ENCODE data around the gene GPR148.

GPR148 gene

GRCh38 chr2:130754811-130755210 is 25.9 kb downstream of the GPR148 start:
- DNase-seq: no peak

- no peak for DNase-seq
Observed at GRCh38 chr2:130755256-130756052, 26.6 kb downstream of the GPR148 start, which contains the start of gene AMER3. Gene AMER3, plus strand, starts transcription at chr2:130755540. Its CDS starts 6,533 bp downstream, at chr2:130762073.

DNA sequence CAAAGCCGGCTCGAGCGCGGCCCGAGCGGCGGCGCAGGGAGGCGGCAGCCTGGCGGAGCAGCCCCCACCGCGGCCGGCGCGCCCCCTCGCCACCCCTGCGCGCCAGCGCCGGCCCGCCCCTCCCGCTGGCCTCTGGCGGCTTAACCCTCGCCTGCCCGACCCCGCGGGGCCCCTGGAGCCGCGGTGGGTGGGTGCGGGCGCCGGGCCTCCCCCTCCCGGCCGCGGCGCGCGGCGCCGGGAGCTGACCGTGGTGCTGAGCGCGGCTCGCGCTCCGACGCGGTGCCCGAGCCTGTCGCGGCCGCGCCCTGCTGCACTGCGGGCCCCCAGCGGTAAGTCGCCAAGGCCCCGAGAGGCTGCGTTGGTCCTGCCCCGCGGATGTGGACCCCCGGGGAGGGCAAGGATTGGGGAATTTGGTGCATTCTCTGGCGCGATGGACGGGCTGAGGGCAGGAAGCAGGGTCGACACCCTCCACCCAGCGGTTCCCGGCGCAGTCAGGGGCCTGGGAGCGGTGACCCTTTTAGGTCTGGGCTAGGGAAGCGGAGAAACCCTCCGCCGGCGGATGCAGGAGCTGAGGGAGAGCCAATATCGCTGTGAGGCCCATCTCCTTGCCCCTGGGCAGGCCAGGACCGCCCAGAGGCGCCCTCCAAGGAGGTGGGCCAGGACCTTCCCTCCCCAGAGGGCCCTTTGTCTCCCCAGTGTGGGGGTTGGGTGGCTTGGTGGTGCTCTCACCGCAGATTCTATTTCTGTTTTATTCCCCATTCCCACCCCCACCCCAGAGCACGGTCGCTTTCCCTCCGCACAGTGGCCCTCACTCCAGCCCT is 27.4 kb downstream of the GPR148 start:
- DNase-seq: no peak

DNA sequence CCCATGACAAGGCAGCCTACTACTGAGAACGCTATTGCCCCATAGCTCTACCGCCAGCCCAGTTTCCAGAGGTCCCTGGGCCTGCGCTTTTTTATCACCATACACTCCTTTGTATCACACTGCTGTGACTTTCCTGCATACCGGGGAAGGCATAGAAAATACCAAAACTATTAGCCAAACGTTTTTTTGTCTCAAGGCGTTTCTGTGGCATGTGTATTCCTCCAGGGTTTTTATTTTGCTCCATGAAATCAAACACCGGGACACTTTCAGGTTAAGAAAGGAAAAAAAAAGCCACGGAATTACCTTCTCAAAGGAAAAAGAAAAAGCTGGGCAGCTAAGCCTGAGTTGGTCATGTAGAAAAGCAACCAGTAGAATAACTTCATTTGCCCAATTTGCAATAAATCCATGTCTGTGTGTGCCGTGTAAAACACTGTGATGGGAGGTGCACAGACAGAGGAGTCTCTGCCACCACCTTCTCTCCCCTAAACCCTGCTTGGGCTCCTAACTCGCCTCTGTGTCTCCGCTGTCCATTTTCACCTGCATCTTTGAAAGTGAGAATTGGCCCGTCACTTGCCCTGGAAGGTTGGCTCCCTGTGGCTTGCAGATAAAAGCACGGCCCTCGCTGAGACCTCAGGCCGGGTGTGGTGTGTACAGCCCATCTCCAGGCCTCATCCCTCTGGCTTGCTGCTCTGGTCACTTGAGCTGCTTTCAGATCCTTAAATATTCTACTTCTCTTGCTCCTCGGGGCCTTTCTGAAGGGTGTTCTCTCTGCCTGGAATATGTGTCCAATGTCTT is 28.2 kb downstream of the GPR148 start:
- no peak for DNase-seq

DNA sequence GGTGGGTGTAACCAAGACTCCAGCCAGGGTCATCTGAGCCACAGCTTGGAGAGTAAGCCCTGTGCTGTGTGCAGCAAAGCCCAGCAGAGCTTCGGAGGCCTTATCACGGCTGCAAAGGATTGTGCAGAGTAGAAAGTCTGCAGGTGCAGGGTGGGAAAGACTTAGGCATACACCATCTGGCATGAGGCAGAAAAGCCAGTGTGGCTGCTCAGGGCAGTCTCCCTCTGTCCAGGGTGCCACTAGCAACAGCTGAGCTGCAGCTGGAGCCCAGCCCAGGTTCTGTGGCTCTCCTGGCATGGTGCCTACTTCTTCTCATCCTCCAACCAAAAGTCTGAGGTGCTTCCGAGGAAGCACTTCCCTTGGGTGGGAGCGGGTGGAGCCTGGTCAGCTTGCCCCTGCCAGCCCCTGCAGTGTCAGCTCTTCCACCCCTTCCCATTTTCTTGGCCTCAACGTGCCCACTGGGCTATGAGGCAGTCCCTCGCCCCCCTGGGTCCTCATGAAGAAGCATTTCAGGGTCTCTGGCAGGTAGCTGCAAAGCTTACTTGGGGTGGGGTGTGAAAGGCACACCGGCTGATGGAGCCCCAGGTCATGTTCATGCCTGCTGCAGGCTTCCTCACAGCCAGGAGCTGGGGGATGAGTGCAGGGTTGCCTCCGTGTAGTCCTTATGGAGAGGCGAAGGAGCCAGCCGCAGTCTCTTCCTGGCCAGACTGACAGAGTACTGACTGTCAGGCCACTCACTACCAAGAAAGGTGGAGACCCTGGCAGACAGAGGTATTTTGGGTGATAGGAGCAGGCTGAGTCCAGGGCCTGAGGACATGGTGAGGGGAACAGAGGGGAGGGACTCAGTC is 31.3 kb downstream of the GPR148 start:
- no peak for DNase-seq

DNA sequence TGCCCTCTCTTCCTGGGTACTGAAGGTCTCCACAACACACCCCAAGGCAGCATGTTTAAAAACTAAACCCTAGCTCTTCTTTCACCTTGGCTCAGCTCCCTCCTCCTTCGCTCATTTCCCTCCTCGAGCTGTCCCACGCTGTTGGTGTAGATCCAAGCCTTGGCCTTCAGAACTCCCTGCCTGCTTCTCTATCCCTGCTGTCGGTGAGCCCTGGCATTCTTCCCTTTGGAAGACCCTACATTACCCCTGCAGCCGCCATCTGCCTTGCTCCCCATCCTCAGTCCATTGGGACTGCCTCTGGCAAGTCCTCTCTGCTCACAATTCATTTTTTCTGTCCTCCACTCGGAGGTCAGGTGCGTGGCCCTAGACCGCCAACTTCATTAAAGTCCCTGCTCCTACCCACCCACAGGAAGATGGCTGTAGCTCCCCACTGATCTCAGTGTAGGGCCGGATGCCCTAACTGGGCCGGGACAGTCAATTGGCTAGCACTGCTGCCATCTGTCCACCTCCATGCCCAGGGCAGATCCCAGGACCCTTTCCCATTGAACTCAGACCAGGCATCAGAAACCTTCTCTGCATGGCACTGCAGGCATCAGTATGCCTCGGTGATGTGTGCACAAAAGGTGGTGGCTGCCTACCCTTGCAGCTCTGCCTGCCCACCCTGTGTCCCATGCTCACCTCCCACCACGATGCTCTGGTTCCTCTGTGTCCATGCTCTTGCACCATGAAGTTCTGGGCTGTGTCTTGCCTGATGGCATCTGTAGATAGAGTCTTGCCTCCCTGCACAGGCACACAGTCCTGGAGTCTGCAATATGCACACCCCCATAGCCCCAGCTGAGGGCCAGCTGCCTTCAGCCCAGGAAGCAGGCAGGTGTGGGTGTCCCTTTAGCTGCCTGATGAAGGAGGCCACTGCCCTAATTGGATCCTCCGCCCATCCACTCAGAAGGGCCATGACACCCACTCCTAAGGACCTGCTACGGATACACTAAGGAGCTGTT is 32.2 kb downstream of the GPR148 start:
- no peak for DNase-seq

DNA sequence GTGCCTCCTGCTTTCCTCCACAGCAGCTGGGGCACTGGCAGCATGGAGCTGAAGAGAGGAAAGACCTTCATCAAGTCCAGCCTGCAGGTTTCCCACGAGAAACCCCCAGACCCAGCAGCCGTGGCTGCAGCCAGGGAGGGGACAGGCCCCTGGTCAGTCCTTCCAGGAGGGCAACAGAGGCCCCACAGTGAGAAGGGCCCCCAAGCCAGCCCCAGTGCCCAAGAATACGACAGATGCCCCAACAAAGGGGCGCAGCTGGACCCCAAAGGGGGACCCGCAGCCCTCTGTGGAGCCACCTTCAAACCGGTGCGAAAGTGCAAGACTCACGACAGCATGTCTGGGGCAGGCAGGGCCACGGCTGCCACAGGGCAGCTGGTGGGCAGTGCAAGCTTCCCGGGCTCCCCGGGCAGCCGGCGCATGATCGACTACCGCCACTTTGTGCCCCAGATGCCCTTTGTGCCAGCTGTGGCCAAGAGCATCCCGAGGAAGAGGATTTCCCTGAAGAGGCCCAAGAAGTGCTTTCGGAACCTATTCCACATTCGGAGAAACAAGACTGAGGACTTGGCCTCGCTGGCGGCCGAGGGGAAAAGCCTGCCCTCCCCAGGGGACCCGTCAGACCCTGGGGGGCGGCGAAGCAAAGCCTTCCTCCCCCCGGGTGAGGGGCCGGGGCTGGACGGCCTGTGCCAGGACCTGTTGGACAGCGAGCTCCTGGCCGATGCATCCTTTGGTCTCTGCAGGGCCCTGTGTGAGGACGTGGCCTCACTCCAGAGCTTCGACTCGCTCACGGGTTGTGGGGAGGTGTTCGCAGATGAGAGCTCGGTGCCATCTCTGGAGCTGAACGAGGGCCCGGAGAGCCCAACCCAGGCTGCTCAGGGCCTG is 33.4 kb downstream of the GPR148 start:
- no peak for DNase-seq

DNA sequence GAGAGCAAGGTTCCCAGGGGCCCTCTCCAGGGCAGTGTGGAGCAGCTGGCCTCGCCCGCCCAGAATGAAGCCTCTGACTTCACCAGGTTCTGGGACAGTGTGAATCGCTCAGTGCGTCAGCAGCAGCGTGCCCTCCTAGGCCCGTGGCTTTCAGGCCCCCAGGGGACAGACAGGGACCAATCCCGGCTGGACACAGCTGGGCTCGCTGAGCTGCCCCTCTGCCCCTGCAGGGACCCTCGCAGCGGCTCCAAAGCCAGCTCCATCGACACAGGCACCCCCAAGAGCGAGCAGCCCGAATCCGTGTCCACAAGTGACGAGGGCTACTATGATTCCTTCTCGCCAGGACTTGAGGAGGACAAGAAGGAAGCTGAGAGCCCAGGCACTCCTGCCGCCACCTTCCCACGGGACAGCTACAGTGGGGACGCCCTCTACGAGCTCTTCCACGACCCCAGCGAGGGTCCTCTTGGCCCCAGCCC is 34.1 kb downstream of the GPR148 start:
- DNase-seq: no peak

- no peak for DNase-seq
Observed at GRCh38 chr2:130763405-130763804, 34.5 kb downstream of the GPR148 start.

GRCh38 chr2:130764035-130764820 is 35.4 kb downstream of the GPR148 start:
- no peak for DNase-seq

DNA sequence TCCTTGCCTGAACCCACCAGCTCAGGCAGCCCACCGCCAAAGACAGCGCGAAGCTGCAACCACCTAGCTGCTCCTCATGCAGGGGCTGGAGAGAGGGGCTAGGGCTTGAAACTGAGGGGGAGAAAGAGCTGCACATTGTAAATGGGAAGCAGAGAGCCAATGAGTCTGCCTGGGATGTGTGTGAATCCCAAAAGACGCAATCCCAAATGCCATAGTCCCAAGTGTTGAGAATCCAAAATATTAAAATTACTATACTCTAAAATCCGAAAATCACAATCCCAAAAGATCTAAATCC is 35.9 kb downstream of the GPR148 start:
- no peak for DNase-seq

- no peak for DNase-seq
Observed at GRCh38 chr2:130765464-130765863, 36.6 kb downstream of the GPR148 start.

DNA sequence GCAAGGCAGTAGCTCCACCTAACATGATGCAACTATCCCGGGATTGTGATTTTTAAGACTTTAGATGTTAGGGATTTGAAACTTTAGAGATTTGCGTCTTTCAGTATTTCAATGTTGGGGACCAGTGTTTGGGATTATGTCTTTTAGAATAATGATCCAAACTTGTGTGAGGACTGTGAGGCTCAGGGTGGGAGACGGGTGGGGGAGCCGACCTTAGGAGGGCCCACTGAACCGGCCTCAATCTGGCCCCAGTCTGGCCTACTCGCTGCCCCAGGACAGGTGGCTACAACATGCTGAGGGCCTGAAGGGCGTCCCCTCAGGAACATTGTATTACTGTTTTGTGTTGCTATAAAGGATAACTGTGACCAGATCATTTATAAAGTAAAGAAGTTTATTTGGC is 37.2 kb downstream of the GPR148 start:
- no peak for DNase-seq

GRCh38 chr2:130766711-130767407 is 38.0 kb downstream of the GPR148 start:
- no peak for DNase-seq

DNA sequence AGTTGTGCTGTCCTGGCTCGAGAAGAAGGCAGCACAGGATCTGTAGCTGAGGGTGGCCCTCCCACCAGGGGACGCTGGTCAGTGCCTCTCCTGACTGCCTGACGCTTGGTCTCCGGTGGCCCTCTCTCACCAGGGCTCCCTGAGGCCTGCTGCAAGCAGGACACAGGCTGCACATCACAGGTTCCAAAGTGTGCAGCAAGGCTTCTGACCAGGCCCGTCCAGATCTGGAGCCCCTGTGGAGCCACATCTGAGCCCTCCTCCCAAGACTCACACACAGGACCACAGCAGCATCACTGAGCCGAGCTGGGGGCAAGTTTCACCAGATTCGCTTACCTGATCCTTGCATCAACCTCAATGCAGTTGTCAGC is 38.5 kb downstream of the GPR148 start:
- DNase-seq: no peak

DNA sequence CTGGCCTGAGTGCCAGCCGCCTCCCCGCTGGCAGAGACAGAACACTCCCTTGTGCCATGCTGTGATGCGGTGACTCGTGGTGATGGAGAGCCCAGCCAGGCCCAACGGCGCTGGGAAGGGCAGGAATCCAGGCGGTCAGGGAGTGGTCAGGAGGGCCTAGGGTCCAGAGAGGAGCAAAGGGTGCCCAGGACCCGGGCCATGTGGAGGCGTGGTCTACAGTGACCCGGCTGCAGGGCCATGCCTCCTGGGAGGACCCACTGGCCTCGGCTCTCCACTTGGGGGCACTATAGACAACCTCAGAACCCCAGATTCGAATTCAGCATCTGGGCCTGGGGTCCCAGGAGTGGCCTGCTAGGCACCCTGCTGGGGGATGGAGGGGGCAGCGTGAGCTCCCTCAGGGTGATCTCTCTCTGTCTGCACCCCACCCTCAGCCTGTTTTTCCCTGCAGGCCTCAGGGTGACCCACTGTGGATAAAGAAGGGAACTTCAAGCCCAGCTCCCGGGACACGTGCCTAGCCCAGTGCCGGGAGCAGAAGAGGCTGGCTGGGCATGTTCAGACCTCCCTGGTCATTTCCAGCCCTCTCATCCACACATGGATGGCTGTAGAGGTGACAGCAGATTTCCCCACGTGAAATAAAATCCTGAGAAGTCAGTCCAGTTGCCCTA is 39.5 kb downstream of the GPR148 start:
- DNase-seq: no peak

GRCh38 chr2:130769343-130769907 is 40.6 kb downstream of the GPR148 start:
- no peak for DNase-seq

- DNase-seq: no peak
Observed at GRCh38 chr2:130776550-130776949, 47.7 kb downstream of the GPR148 start.

Measured in activated naive CD4-positive, alpha-beta T cell treated with Interleukin-2 at 50 U/mL for 16 hours (primary cell).